GM23338 (cell line): Measurements from ENCODE around the gene SHANK1. TPM values are rescaled to one million over a fixed set of nuclear protein-coding genes. Genes with fewer than 3 reads are reported as not detected.
A peak's percentile ranks its signal among the peaks of the same experiment; 100 is the strongest.

Experiments used
- ATAC-seq: fragments of 200-7000 bp; cut with Tn5 transposase; 3 replicates; pipeline ENCODE4 v1.9.1; 2020
- DNase-seq: peaks from one replicate; pipeline ENCODE4 v3.0.0-alpha.2; 2015; ENCODE audit warnings: low spot score
- H2AFZ ChIP-seq: fragments of 200-600 bp; sonication (generic); 2 replicates; pipeline ENCODE4 v1.8.0; 2016; ENCODE audit warnings: antibody characterized with exemption, mild to moderate bottlenecking, moderate library complexity
- H3F3A ChIP-seq: fragments of 200-600 bp; sonication (generic); replicated peaks from 2 replicates; pipeline ENCODE4 v1.8.0; 2017; ENCODE audit warnings: antibody characterized with exemption, mixed run types, low read depth
- H3K27ac ChIP-seq: fragments of 200-600 bp; sonication (generic); 2 replicates; pipeline ENCODE4 v1.6.1; 2016; ENCODE audit warnings: low read depth
- H3K27me3 ChIP-seq: fragments of 200-600 bp; sonication (generic); 2 replicates; pipeline ENCODE4 v1.8.0; 2016; ENCODE audit warnings: mild to moderate bottlenecking, mixed run types, moderate library complexity; ENCODE audit not compliant: insufficient read depth
- H3K36me3 ChIP-seq: fragments of 200-600 bp; sonication (generic); 2 replicates; pipeline ENCODE4 v1.8.0; 2016; ENCODE audit warnings: mild to moderate bottlenecking; ENCODE audit not compliant: insufficient read depth
- H3K4me1 ChIP-seq: fragments of 200-600 bp; sonication (generic); 2 replicates; pipeline ENCODE4 v1.8.0; 2016; ENCODE audit warnings: mild to moderate bottlenecking, moderate library complexity; ENCODE audit not compliant: insufficient read depth
- H3K4me2 ChIP-seq: fragments of 200-600 bp; sonication (generic); 2 replicates; pipeline ENCODE4 v1.7.1; 2017; ENCODE audit warnings: mixed run types
- H3K4me3 ChIP-seq: fragments of 200-600 bp; sonication (generic); 2 replicates; pipeline ENCODE4 v1.6.1; 2016; ENCODE audit warnings: mixed run types
- H3K79me2 ChIP-seq: fragments of 200-600 bp; sonication (generic); replicated peaks from 2 replicates; pipeline ENCODE4 v1.8.0; 2017; ENCODE audit warnings: mild to moderate bottlenecking; ENCODE audit not compliant: insufficient read depth
- H3K9me2 ChIP-seq: fragments of 200-600 bp; sonication (generic); 2 replicates; pipeline ENCODE4 v1.8.0; 2017; ENCODE audit not compliant: insufficient read depth
- H4K20me1 ChIP-seq: fragments of 200-600 bp; sonication (generic); replicated peaks from 2 replicates; pipeline ENCODE4 v1.8.0; 2017; ENCODE audit warnings: mild to moderate bottlenecking; ENCODE audit not compliant: insufficient read depth
- H3K27ac Mint-ChIP-seq: 2 replicates; pipeline ENCODE4 v1.8.0; 2020; ENCODE audit warnings: inconsistent platforms, mild to moderate bottlenecking, moderate library complexity, mixed read lengths
- H3K27me3 Mint-ChIP-seq: 3 replicates; pipeline ENCODE4 v1.8.0; 2022; ENCODE audit warnings: low read depth, mild to moderate bottlenecking, moderate library complexity, mixed read lengths, inconsistent platforms; ENCODE audit not compliant: insufficient read depth, poor library complexity
- H3K36me3 Mint-ChIP-seq: 3 replicates; pipeline ENCODE4 v1.8.0; 2021; ENCODE audit warnings: low read depth, mild to moderate bottlenecking, inconsistent platforms, moderate library complexity, mixed read lengths
- H3K4me1 Mint-ChIP-seq: 3 replicates; pipeline ENCODE4 v1.8.0; 2020; ENCODE audit warnings: mild to moderate bottlenecking, inconsistent platforms, mixed read lengths
- H3K4me3 Mint-ChIP-seq: 3 replicates; pipeline ENCODE4 v1.8.0; 2021; ENCODE audit warnings: moderate library complexity, mild to moderate bottlenecking, inconsistent platforms, mixed read lengths
- H3K9me3 Mint-ChIP-seq: 3 replicates; pipeline ENCODE4 v1.8.0; 2020; ENCODE audit warnings: moderate library complexity, mild to moderate bottlenecking, inconsistent platforms, mixed read lengths
- EZH2 ChIP-seq: fragments of 200-600 bp; sonication (generic); IDR thresholded peaks from one replicate; pipeline ENCODE4 v1.8.0; 2017; ENCODE audit warnings: antibody characterized with exemption, mild to moderate bottlenecking, low read depth; ENCODE audit not compliant: unreplicated experiment
- STAT1 ChIP-seq: IDR thresholded peaks from one replicate; pipeline ENCODE4 v1.6.1; 2016; ENCODE audit warnings: antibody characterized with exemption; ENCODE audit not compliant: unreplicated experiment
- ZNF462 ChIP-seq: fragments of 250-450 bp; sonication (Bioruptor Pico); IDR thresholded peaks from 2 replicates; pipeline ENCODE4 v1.5.0; 2020; ENCODE audit warnings: mild to moderate bottlenecking, moderate library complexity
- polyA plus RNA-seq: library from polyadenylated mRNA; unstranded; fragments of >200 nt; fragmentation: Nextera tagmentation; extraction: Ambion mirVana; gene quantifications from 2 replicates; pipeline ENCODE4 v1.2.1, GENCODE V29; 2016
- total RNA-seq: library from RNA; depleted of rRNA; stranded (reverse); fragments of >200 nt; shearing (Covaris generic); gene quantifications from 2 replicates; pipeline ENCODE4 v1.2.3, GENCODE V29; 2014

SHANK1 gene
- total and polyA plus RNA-seq, 2 experiments from 2014 or later, result 0.23 to 4.1 TPM

DNA sequence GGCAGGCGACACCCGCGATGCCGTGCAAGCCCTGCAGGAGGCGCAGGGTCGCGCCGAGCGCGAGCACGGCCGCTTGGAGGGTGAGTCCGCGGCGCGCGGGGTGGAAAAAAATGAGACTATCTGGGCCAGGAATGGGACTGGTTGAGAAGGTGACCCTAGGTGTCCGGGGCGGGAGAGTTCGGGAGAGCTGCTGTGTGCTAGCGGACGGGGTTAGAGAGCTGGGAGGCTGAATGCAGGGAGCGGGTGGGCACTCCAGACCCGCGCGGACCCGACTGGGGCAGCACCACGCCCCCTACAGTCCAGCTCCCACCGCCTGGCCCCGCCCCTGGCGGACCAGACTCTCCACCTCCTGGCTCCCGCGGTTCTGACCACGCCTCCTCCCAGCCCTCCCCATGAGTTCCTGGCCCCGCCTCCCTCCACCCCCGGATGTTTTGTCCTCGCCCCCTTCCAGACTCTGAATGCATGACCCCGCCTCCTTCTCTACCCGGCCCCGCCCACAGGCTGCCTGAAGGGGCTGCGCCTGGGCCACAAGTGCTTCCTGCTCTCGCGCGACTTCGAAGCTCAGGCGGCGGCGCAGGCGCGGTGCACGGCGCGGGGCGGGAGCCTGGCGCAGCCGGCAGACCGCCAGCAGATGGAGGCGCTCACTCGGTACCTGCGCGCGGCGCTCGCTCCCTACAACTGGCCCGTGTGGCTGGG is 5.1 kb upstream of the SHANK1 start (continued):
- no peak for TF ChIP-seq ZNF462 (CRISPR knock-in tag)

DNA sequence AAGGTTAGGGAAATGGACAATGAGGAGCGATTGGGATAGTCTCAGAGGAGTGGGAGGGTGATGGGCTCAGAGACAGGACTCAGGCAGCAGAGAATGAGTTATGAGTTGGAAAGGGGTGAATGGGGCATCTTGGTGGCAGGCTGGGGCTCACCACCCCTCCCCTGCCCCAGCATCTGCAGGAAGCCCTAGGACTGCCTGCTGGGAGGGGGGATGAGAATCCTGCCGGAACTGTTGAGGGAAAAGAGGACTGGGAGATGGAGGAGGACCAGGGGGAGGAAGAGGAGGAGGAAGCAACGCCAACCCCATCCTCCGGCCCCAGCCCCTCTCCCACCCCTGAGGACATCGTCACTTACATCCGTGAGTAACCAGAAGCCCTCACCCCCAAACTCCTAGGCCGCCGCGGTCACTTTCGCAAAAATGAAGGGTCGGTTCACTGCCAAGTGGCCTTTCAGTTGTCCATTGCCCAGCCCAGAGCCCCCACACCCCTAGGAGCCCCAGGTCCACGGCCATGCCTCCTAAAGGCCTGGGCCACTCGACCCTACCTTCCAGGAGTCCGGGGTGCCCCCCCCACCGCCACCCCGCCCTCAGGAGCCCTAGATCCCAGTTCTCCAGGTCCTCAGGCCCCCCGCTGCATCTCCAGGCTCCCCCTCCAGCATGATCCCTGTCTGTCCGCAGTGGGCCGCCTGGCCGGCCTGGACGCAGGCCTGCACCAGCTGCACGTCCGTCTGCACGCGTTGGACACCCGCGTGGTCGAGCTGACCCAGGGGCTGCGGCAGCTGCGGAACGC is 4.3 kb upstream of the SHANK1 start:
- H3K27ac ChIP-seq, result no peak overlapping the region
- peak overlapping the region; percentile 88 for H3K4me3 ChIP-seq
- 0 out of 2 replicates have a peak, but pooled peaks cover 7% of the 10 kb centered on the region for H3F3A ChIP-seq
- Mint-ChIP-seq H3K27me3 (peaks cover 20% of the 10 kb centered on the region), H3K4me3 (no peak overlapping the region), H3K4me1 (no peaks in the 10 kb centered on the region), H3K36me3 (peaks cover 26% of the 10 kb centered on the region), H3K9me3 (peaks cover 87% of the 10 kb centered on the region), H3K27ac (no peak overlapping the region)
- peak overlapping the region; percentile 93 for H3K4me2 ChIP-seq
- H3K27me3 ChIP-seq, result peaks cover 48% of the 10 kb centered on the region
- ATAC-seq (no peak), DNase-seq (no peak)
- no peaks in the 10 kb centered on the region for H3K36me3 ChIP-seq
- H3K9me2 ChIP-seq, result no peaks in the 10 kb centered on the region
- no peak for TF ChIP-seq STAT1
- peak; percentile 9 for TF ChIP-seq EZH2
- H4K20me1 ChIP-seq, result no peaks in the 10 kb centered on the region; the same call in 1 of the 2 replicates
- peaks cover 49% of the 10 kb centered on the region for H3K4me1 ChIP-seq
- H3K79me2 ChIP-seq, result peaks cover 10% of the 10 kb centered on the region
- peak overlapping the region; percentile 89; the same call in 1 of the 2 replicates for H2AFZ ChIP-seq
